IPS-18c (cell line): ENCODE measurements around the gene MAST4.

Source experiments
- H3K4me3 ChIP-seq: 2 replicates; pipeline ENCODE4 v1.7.0; 2013; ENCODE audit warnings: low read depth, mild to moderate bottlenecking, low read length, moderate library complexity; ENCODE audit not compliant: insufficient read depth
- H3K9me3 ChIP-seq: one replicate; pipeline ENCODE4 v1.6.1; 2013; ENCODE audit warnings: mild to moderate bottlenecking, low read length, moderate library complexity; ENCODE audit not compliant: control insufficient read depth, insufficient read depth

The MAST4 gene

GRCh38 chr5:66985417-66985816 is 389.2 kb downstream of the MAST4 start:
- H3K9me3 ChIP-seq = no peaks in the 10 kb centered on the region
- no peak overlapping the region for H3K4me3 ChIP-seq

GRCh38 chr5:66986009-66986408 is 389.8 kb downstream of the MAST4 start:
- no peaks in the 10 kb centered on the region for H3K9me3 ChIP-seq
- H3K4me3 ChIP-seq = no peak overlapping the region

- no peak overlapping the region for H3K4me3 ChIP-seq
- H3K9me3 ChIP-seq = no peaks in the 10 kb centered on the region
These were observed 390.3 kb downstream of the MAST4 start for GRCh38 chr5:66986534-66986933.

- Histone ChIP-seq H3K4me3 (no peak overlapping the region), H3K9me3 (no peaks in the 10 kb centered on the region)
These were observed 390.9 kb downstream of the MAST4 start for GRCh38 chr5:66987126-66987525.

GRCh38 chr5:66987540-66987939 is 391.3 kb downstream of the MAST4 start:
- no peak overlapping the region for H3K4me3 ChIP-seq
- H3K9me3 ChIP-seq = no peaks in the 10 kb centered on the region

- Histone ChIP-seq H3K4me3 (no peak overlapping the region), H3K9me3 (no peaks in the 10 kb centered on the region)
These were observed 392.0 kb downstream of the MAST4 start for GRCh38 chr5:66987949-66988838.

GRCh38 chr5:66989286-66989685 is 393.1 kb downstream of the MAST4 start:
- Histone ChIP-seq H3K9me3 (no peaks in the 10 kb centered on the region), H3K4me3 (no peak overlapping the region)

GRCh38 chr5:66989781-66990180 is 393.6 kb downstream of the MAST4 start:
- Histone ChIP-seq H3K4me3 (no peak overlapping the region), H3K9me3 (no peaks in the 10 kb centered on the region)

- no peaks in the 10 kb centered on the region for H3K9me3 ChIP-seq
- H3K4me3 ChIP-seq = no peak overlapping the region
These were observed 395.6 kb downstream of the MAST4 start for GRCh38 chr5:66991746-66992145.

GRCh38 chr5:66992547-66992946 is 396.4 kb downstream of the MAST4 start:
- no peaks in the 10 kb centered on the region for H3K9me3 ChIP-seq
- no peak overlapping the region for H3K4me3 ChIP-seq

- Histone ChIP-seq H3K4me3 (no peak overlapping the region), H3K9me3 (no peaks in the 10 kb centered on the region)
These were observed 397.3 kb downstream of the MAST4 start for GRCh38 chr5:66993448-66993847.

- H3K9me3 ChIP-seq = no peaks in the 10 kb centered on the region
- H3K4me3 ChIP-seq = no peak overlapping the region
These were observed 397.7 kb downstream of the MAST4 start for GRCh38 chr5:66993882-66994281.

GRCh38 chr5:66994790-66995189 is 398.6 kb downstream of the MAST4 start:
- Histone ChIP-seq H3K4me3 (no peak overlapping the region), H3K9me3 (no peaks in the 10 kb centered on the region)

- Histone ChIP-seq H3K4me3 (no peak overlapping the region), H3K9me3 (no peaks in the 10 kb centered on the region)
These were observed 404.7 kb downstream of the MAST4 start for GRCh38 chr5:67000794-67001475.

GRCh38 chr5:67002832-67003684 is 406.9 kb downstream of the MAST4 start:
- no peaks in the 10 kb centered on the region for H3K9me3 ChIP-seq
- no peak overlapping the region for H3K4me3 ChIP-seq

- no peaks in the 10 kb centered on the region for H3K9me3 ChIP-seq
- peak overlapping the region; percentile 55 for H3K4me3 ChIP-seq
These were observed 407.4 kb downstream of the MAST4 start for GRCh38 chr5:67003685-67003934.

GRCh38 chr5:67003935-67004729 is 407.9 kb downstream of the MAST4 start:
- Histone ChIP-seq H3K4me3 (peak overlapping the region; percentile 55), H3K9me3 (no peaks in the 10 kb centered on the region)
